GM23248 (cell line): ENCODE data around the gene TRERF1. TPM values are rescaled to one million over a fixed set of nuclear protein-coding genes. Genes with fewer than 3 reads are reported as not detected.

Experiments
- DNase-seq: peaks from one replicate; pipeline ENCODE4 v3.0.0-alpha.2; 2015
- H2AFZ ChIP-seq: fragments of 200-600 bp; sonication (generic); 2 replicates; pipeline ENCODE4 v1.6.1; 2016; ENCODE audit warnings: antibody characterized with exemption
- H3F3A ChIP-seq: fragments of 200-600 bp; sonication (generic); 2 replicates; pipeline ENCODE4 v1.6.1; 2016; ENCODE audit warnings: mild to moderate bottlenecking, antibody characterized with exemption, mixed run types; ENCODE audit not compliant: insufficient read depth
- H3K27ac ChIP-seq: fragments of 200-600 bp; sonication (generic); 2 replicates; pipeline ENCODE4 v1.5.1; 2016; ENCODE audit warnings: mild to moderate bottlenecking
- H3K27me3 ChIP-seq: fragments of 200-600 bp; sonication (generic); replicated peaks from 2 replicates; pipeline ENCODE4 v1.6.1; 2016; ENCODE audit warnings: mild to moderate bottlenecking; ENCODE audit not compliant: insufficient read depth
- H3K36me3 ChIP-seq: fragments of 200-600 bp; sonication (generic); 2 replicates; pipeline ENCODE4 v1.6.1; 2016; ENCODE audit warnings: low read depth, mild to moderate bottlenecking
- H3K4me1 ChIP-seq: fragments of 200-600 bp; sonication (generic); 2 replicates; pipeline ENCODE4 v1.6.1; 2016; ENCODE audit warnings: mild to moderate bottlenecking; ENCODE audit not compliant: insufficient read depth
- H3K4me2 ChIP-seq: fragments of 200-600 bp; sonication (generic); one replicate; pipeline ENCODE4 v1.6.1; 2016; ENCODE audit warnings: mild to moderate bottlenecking; ENCODE audit not compliant: unreplicated experiment
- H3K4me3 ChIP-seq: fragments of 200-600 bp; sonication (generic); 2 replicates; pipeline ENCODE4 v1.5.1; 2016; ENCODE audit warnings: mild to moderate bottlenecking
- H3K79me2 ChIP-seq: fragments of 200-600 bp; sonication (generic); 2 replicates; pipeline ENCODE4 v1.6.1; 2016; ENCODE audit warnings: mild to moderate bottlenecking; ENCODE audit not compliant: insufficient read depth
- H3K9ac ChIP-seq: fragments of 200-600 bp; sonication (generic); 2 replicates; pipeline ENCODE4 v1.6.1; 2016; ENCODE audit warnings: mild to moderate bottlenecking
- H3K9me2 ChIP-seq: fragments of 200-600 bp; sonication (generic); 2 replicates; pipeline ENCODE4 v1.6.1; 2016; ENCODE audit warnings: mixed run types, mild to moderate bottlenecking, moderate library complexity; ENCODE audit not compliant: insufficient read depth
- H3K9me3 ChIP-seq: fragments of 200-600 bp; sonication (generic); one replicate; pipeline ENCODE4 v1.6.1; 2017; ENCODE audit warnings: low read depth
- H4K20me1 ChIP-seq: fragments of 200-600 bp; sonication (generic); 2 replicates; pipeline ENCODE4 v1.6.0; 2016; ENCODE audit not compliant: insufficient read depth
- EZH2 ChIP-seq: fragments of 200-600 bp; sonication (generic); IDR thresholded peaks from 2 replicates; pipeline ENCODE4 v1.6.1; 2018; ENCODE audit warnings: antibody characterized with exemption, mild to moderate bottlenecking; ENCODE audit not compliant: insufficient read depth, poor library complexity, severe bottlenecking
- EZH2phosphoT487 ChIP-seq: fragments of 200-600 bp; sonication (generic); IDR thresholded peaks from 2 replicates; pipeline ENCODE4 v1.6.1; 2018; ENCODE audit warnings: antibody characterized with exemption, moderate library complexity, mild to moderate bottlenecking, low read depth; ENCODE audit not compliant: insufficient read depth
- WGBS, 2 experiments: methylation state at CpG; one replicate each; pipeline ENCODE4 v1.1.6; 2015 to 2017; ENCODE audit warnings: low lambda C conversion rate in 2 of 2, low coverage in 1 of 2; ENCODE audit errors: missing lambda C conversion rate in 2 of 2; 5-methylcytosine and 5-hydroxymethylcytosine counted together
- in situ Hi-C: fragments of 300-500 bp; cut with MboI; formaldehyde crosslinking; loops from 2 replicates; pipeline ENCODE4 v1.15.0; 2020
- polyA plus RNA-seq: library from polyadenylated mRNA; unstranded; fragments of >200 nt; fragmentation: Nextera tagmentation; extraction: Ambion mirVana; gene quantifications from 2 replicates; pipeline ENCODE4 v1.2.1, GENCODE V29; 2016
- total RNA-seq: library from RNA; depleted of rRNA; stranded (reverse); fragments of >200 nt; shearing (Covaris generic); gene quantifications from 2 replicates; pipeline ENCODE4 v1.2.3, GENCODE V29; 2014

TRERF1 gene
- total and polyA plus RNA-seq, 2 experiments from 2014 or later, result 2.7 to 3.1 TPM

- Histone ChIP-seq H3K9ac (no peak overlapping the region), H3K4me1 (no peaks in the 10 kb centered on the region), H3K9me2 (no peaks in the 10 kb centered on the region), H3F3A (no peaks in the 10 kb centered on the region), H2AFZ (no peak overlapping the region), H3K27me3 (no peaks in the 10 kb centered on the region), H4K20me1 (no peaks in the 10 kb centered on the region), H3K27ac (no peak overlapping the region), H3K4me3 (no peak overlapping the region), H3K9me3 (no peaks in the 10 kb centered on the region), H3K4me2 (no peak overlapping the region), H3K79me2 (peaks cover 42% of the 10 kb centered on the region; the same call in 1 of the 2 replicates), H3K36me3 (no peaks in the 10 kb centered on the region)
- no peak for DNase-seq
- whole genome bisulfite sequencing, 2 experiments, result 95 to 98% methylated on average over 5 of the region's 5 CpGs
- TF ChIP-seq EZH2phosphoT487 (no peak), EZH2 (no peak)
- in situ Hi-C loops, result no loop called here
Observed at GRCh38 chr6:42366011-42366705, 85.6 kb downstream of the TRERF1 start.

- peaks cover 39% of the 10 kb centered on the region; the same call in 1 of the 2 replicates for H3K79me2 ChIP-seq
- no peak for TF ChIP-seq EZH2
- no peak for TF ChIP-seq EZH2phosphoT487
- peak; percentile 7 for DNase-seq
- no peaks in the 10 kb centered on the region for H3F3A ChIP-seq
- no peaks in the 10 kb centered on the region for H3K9me3 ChIP-seq
- no peak overlapping the region for H3K4me3 ChIP-seq
- H3K9me2 ChIP-seq, result no peaks in the 10 kb centered on the region
- no peaks in the 10 kb centered on the region for H3K4me1 ChIP-seq
- no peak overlapping the region for H2AFZ ChIP-seq
- H4K20me1 ChIP-seq, result no peaks in the 10 kb centered on the region
- no peak overlapping the region for H3K27ac ChIP-seq
- no peak overlapping the region for H3K9ac ChIP-seq
- in situ Hi-C loops, result no loop called here
- WGBS, 2 experiments, result 71 to 76% methylated on average over 8 of the region's 8 CpGs
- no peaks in the 10 kb centered on the region for H3K27me3 ChIP-seq
- no peak overlapping the region for H3K4me2 ChIP-seq
- H3K36me3 ChIP-seq, result no peaks in the 10 kb centered on the region
Observed at GRCh38 chr6:42365021-42365420, 86.7 kb downstream of the TRERF1 start.

- in situ Hi-C loops, result no loop called here
- Histone ChIP-seq H3K79me2 (peaks cover 41% of the 10 kb centered on the region; the same call in 1 of the 2 replicates), H3K36me3 (no peaks in the 10 kb centered on the region)
Observed at GRCh38 chr6:42363926-42364849, 87.5 kb downstream of the TRERF1 start.

GRCh38 chr6:42361036-42361435, 90.7 kb downstream of the TRERF1 start:
- H3K4me1 ChIP-seq, result peaks cover 12% of the 10 kb centered on the region
- H3K79me2 ChIP-seq, result peaks cover 43% of the 10 kb centered on the region; the same call in 1 of the 2 replicates
- TF ChIP-seq EZH2 (no peak), EZH2phosphoT487 (no peak)
- no peaks in the 10 kb centered on the region for H3K9me3 ChIP-seq
- H2AFZ ChIP-seq, result no peak overlapping the region
- in situ Hi-C loops, result no loop called here
- DNase-seq, result no peak
- no peak overlapping the region for H3K9ac ChIP-seq
- H4K20me1 ChIP-seq, result no peaks in the 10 kb centered on the region
- H3K4me2 ChIP-seq, result no peak overlapping the region
- WGBS, 2 experiments, result 97 to 100% methylated on average over 3 of the region's 3 CpGs
- H3K27me3 ChIP-seq, result no peaks in the 10 kb centered on the region
- H3F3A ChIP-seq, result peaks cover 7% of the 10 kb centered on the region
- no peak overlapping the region for H3K4me3 ChIP-seq
- no peaks in the 10 kb centered on the region for H3K36me3 ChIP-seq
- H3K9me2 ChIP-seq, result no peaks in the 10 kb centered on the region
- H3K27ac ChIP-seq, result no peak overlapping the region

More at GRCh38 chr6:42363926-42364849, 87.5 kb downstream of the TRERF1 start:
- no peak overlapping the region for H3K4me3 ChIP-seq
- DNase-seq, result no peak
- H3K9ac ChIP-seq, result no peak overlapping the region
- H3K27me3 ChIP-seq, result no peaks in the 10 kb centered on the region
- H4K20me1 ChIP-seq, result no peaks in the 10 kb centered on the region
- H2AFZ ChIP-seq, result no peak overlapping the region
- no peaks in the 10 kb centered on the region for H3K9me2 ChIP-seq
- no peak overlapping the region for H3K4me2 ChIP-seq
- H3F3A ChIP-seq, result no peaks in the 10 kb centered on the region
- H3K9me3 ChIP-seq, result no peaks in the 10 kb centered on the region
- H3K27ac ChIP-seq, result no peak overlapping the region
- 85 to 88% methylated on average over 8 of the region's 8 CpGs for WGBS, 2 experiments
- TF ChIP-seq EZH2phosphoT487 (no peak), EZH2 (no peak)
- no peaks in the 10 kb centered on the region for H3K4me1 ChIP-seq
